ENCODE data around the gene CUBN. TPM values are rescaled to one million over a fixed set of nuclear protein-coding genes. Genes with fewer than 3 reads are reported as not detected.

CUBN gene
- polyA plus RNA-seq, 2 of the 4 experiments (the other 2 are of a cell fraction) = 0.08 to 0.28 TPM

- WGBS (ENCODE audit: missing lambda C conversion rate) = 81% methylated on average over 1 of the region's 1 CpG
- POLR2A ChIA-PET = no interaction called here
Observed at GRCh38 chr10:17035446-17035845, 94.2 kb downstream of the CUBN start.

GRCh38 chr10:17033529-17034260, 95.9 kb downstream of the CUBN start:
- no peak for FAIRE-seq
- WGBS (ENCODE audit: missing lambda C conversion rate) = 69% methylated on average over 7 of the region's 7 CpGs

More at GRCh38 chr10:17035446-17035845, 94.2 kb downstream of the CUBN start:
- Histone ChIP-seq H3K4me3 (no peak overlapping the region), H3K9me3 (no peaks in the 10 kb centered on the region), H3K4me2 (no peak overlapping the region), H3K27ac (no peak overlapping the region), H3K4me1 (no peaks in the 10 kb centered on the region)
- CTCF ChIA-PET = interaction anchor here (0.7 to 1.1 kb wide), 2 partner anchors 12 to 608 kb away, joined by 3 to 5 read pairs; no protein-coding TSS in a partner anchor
- no peak for TF ChIP-seq BCL3 (IDR thresholded peaks at IDR 0.05)
- TF ChIP-seq TP53 (CRISPR knock-in tag; IDR thresholded peaks at IDR 0.05) = no peak
- TF ChIP-seq HEYL (CRISPR knock-in tag; IDR thresholded peaks at IDR 0.05) = no peak
- TF ChIP-seq MYC (IDR thresholded peaks at IDR 0.05; ENCODE audit: borderline replicate concordance, low read length) = no peak
- no peak for TF ChIP-seq EHF (CRISPR knock-in tag; IDR thresholded peaks at IDR 0.05)
- no peak for TF ChIP-seq NPAS2 (CRISPR knock-in tag; IDR thresholded peaks at IDR 0.05; ENCODE audit: borderline replicate concordance)
- TF ChIP-seq HOXA7 (CRISPR knock-in tag; IDR thresholded peaks at IDR 0.05) = no peak
- no peak for TF ChIP-seq CEBPB (IDR thresholded peaks at IDR 0.05)
- no peak for TF ChIP-seq ZFP36 (IDR thresholded peaks at IDR 0.05; ENCODE audit: borderline replicate concordance, partially characterized antibody)
- no peak for TF ChIP-seq TFCP2L1 (CRISPR knock-in tag; IDR thresholded peaks at IDR 0.05)
- ATAC-seq = no peak
- no peak for FAIRE-seq
- DNase-seq (ENCODE audit: low read depth in 1 of 2, low spot score in 1 of 2) = no peak

GRCh38 chr10:17031637-17032635, 97.7 kb downstream of the CUBN start:
- no peak overlapping the region for H3K4me2 ChIP-seq
- H3K4me1 ChIP-seq = peaks cover 9% of the 10 kb centered on the region; the same call in 2 of the 3 replicates
- ChIA-PET CTCF (no interaction called here), POLR2A (no interaction called here)
- no peaks in the 10 kb centered on the region for H3K9me3 ChIP-seq
- TF ChIP-seq HEYL (CRISPR knock-in tag; IDR thresholded peaks at IDR 0.05) (no peak), CTCF (IDR thresholded peaks at IDR 0.05) (no peak), RCOR1 (IDR thresholded peaks at IDR 0.05; ENCODE audit: low read depth, low read length) (no peak), MAX (IDR thresholded peaks at IDR 0.05) (no peak), CBX2 (IDR thresholded peaks at IDR 0.05; ENCODE audit: borderline replicate concordance, low read depth) (no peak), RNF2 (IDR thresholded peaks at IDR 0.05; ENCODE audit: borderline replicate concordance, low read depth) (no peak)
- WGBS (ENCODE audit: missing lambda C conversion rate) = 68% methylated on average over 13 of the region's 13 CpGs
- H3K27ac ChIP-seq = no peak overlapping the region
- no peak for ATAC-seq
- no peak for DNase-seq (ENCODE audit: low read depth in 1 of 2, low spot score in 1 of 2)
- FAIRE-seq = no peak
- H3K4me3 ChIP-seq = no peak overlapping the region

More at GRCh38 chr10:17033529-17034260, 95.9 kb downstream of the CUBN start:
- POLR2A ChIA-PET = no interaction called here
- DNase-seq (ENCODE audit: low read depth in 1 of 2, low spot score in 1 of 2) (no peak), ATAC-seq (no peak)
- no peak for TF ChIP-seq FOSB (CRISPR knock-in tag; IDR thresholded peaks at IDR 0.05)
- TF ChIP-seq HES2 (IDR thresholded peaks at IDR 0.05) = no peak
- no peak for TF ChIP-seq TP53 (CRISPR knock-in tag; IDR thresholded peaks at IDR 0.05)
- TF ChIP-seq JUNB (IDR thresholded peaks at IDR 0.05) = no peak
- Histone ChIP-seq H3K9me3 (no peaks in the 10 kb centered on the region), H3K4me1 (peaks cover 9% of the 10 kb centered on the region; the same call in 2 of the 3 replicates), H3K27ac (no peak overlapping the region), H3K4me3 (no peak overlapping the region), H3K4me2 (no peak overlapping the region)
- CTCF ChIA-PET = no interaction called here
